Middle frontal gyrus (tissue), 1 donor: ENCODE results near the gene GRIK4.

Experiments
- DNase-seq: peaks from one replicate; pipeline ENCODE4 v3.0.0-alpha.2; 2015; ENCODE audit warnings: low spot score; ENCODE audit errors: extremely low spot score

Gene GRIK4

GRCh38 chr11:120547811-120548681 is 36.5 kb downstream of the GRIK4 start:
- peak; percentile 67 for DNase-seq

- DNase-seq = no peak
Observed at GRCh38 chr11:120548682-120549209, 37.2 kb downstream of the GRIK4 start.

GRCh38 chr11:120549346-120549745 is 37.8 kb downstream of the GRIK4 start:
- no peak for DNase-seq

GRCh38 chr11:120550007-120550406 is 38.5 kb downstream of the GRIK4 start:
- DNase-seq = no peak

GRCh38 chr11:120551191-120551590 is 39.6 kb downstream of the GRIK4 start:
- no peak for DNase-seq

- DNase-seq = no peak
Observed at GRCh38 chr11:120554766-120555432, 43.4 kb downstream of the GRIK4 start.

- DNase-seq = no peak
Observed at GRCh38 chr11:120555433-120555773, 43.9 kb downstream of the GRIK4 start.

- no peak for DNase-seq
Observed at GRCh38 chr11:120556797-120557196, 45.2 kb downstream of the GRIK4 start.

GRCh38 chr11:120558744-120559431 is 47.3 kb downstream of the GRIK4 start:
- no peak for DNase-seq

GRCh38 chr11:120561286-120561685 is 49.7 kb downstream of the GRIK4 start:
- no peak for DNase-seq

- DNase-seq = peak; percentile 4
Observed at GRCh38 chr11:120562806-120563425, 51.4 kb downstream of the GRIK4 start.

GRCh38 chr11:120563703-120564572 is 52.4 kb downstream of the GRIK4 start:
- DNase-seq = peak; percentile 79

- DNase-seq = peak; percentile 55
Observed at GRCh38 chr11:120564573-120565311, 53.2 kb downstream of the GRIK4 start.

- DNase-seq = no peak
Observed at GRCh38 chr11:120565466-120566155, 54.1 kb downstream of the GRIK4 start.

- DNase-seq = no peak
Observed at GRCh38 chr11:120566176-120566575, 54.6 kb downstream of the GRIK4 start.

GRCh38 chr11:120568572-120569307 is 57.2 kb downstream of the GRIK4 start:
- no peak for DNase-seq

GRCh38 chr11:120569861-120570260 is 58.3 kb downstream of the GRIK4 start:
- no peak for DNase-seq

- DNase-seq = no peak
Observed at GRCh38 chr11:120571476-120571875, 59.9 kb downstream of the GRIK4 start.
